Measurements from ENCODE around the gene ATG16L2. TPM values are rescaled to one million over a fixed set of nuclear protein-coding genes. Genes with fewer than 3 reads are reported as not detected.

The ATG16L2 gene
- total and polyA plus RNA-seq, 9 of the 15 experiments (the other 6 are each of a cell fraction or from before 2014, with no cell fraction given), result 0.18 to 11.2 (median 6.2) TPM

GRCh38 chr11:72776117-72776843 is 37.9 kb upstream of the ATG16L2 start (continued):
- peak; percentile 35; the same call in 1 of the 2 replicates for TF ChIP-seq E2F3 (CRISPR knock-in tag; IDR thresholded peaks at IDR 0.05)
- TF ChIP-seq MEF2D (tag; conservative IDR thresholded peaks at IDR 0.05; ENCODE audit: low read depth), result 0 out of 2 replicates have a peak, but pooled peaks have one; percentile 21
- TF ChIP-seq DMBX1 (CRISPR knock-in tag; IDR thresholded peaks at IDR 0.05; ENCODE audit: borderline replicate concordance), result peak; percentile 91
- TF ChIP-seq HDAC3 (IDR thresholded peaks at IDR 0.05; ENCODE audit: borderline replicate concordance, partially characterized antibody), result no peak
- TF ChIP-seq SMAD3 (CRISPR knock-in tag; conservative IDR thresholded peaks at IDR 0.05), result no peak
- TF ChIP-seq RNF2 (IDR thresholded peaks at IDR 0.05), result peak; percentile 77
- 0 out of 2 replicates have a peak, but pooled peaks have one; percentile 11 for TF ChIP-seq ZNF239 (CRISPR knock-in tag; IDR thresholded peaks at IDR 0.05)
- TF ChIP-seq PPARD (CRISPR knock-in tag; IDR thresholded peaks at IDR 0.05), result no peak
- TF ChIP-seq THRB (CRISPR knock-in tag; conservative IDR thresholded peaks at IDR 0.05), result peak; percentile 70
- TF ChIP-seq, protein P1, sequence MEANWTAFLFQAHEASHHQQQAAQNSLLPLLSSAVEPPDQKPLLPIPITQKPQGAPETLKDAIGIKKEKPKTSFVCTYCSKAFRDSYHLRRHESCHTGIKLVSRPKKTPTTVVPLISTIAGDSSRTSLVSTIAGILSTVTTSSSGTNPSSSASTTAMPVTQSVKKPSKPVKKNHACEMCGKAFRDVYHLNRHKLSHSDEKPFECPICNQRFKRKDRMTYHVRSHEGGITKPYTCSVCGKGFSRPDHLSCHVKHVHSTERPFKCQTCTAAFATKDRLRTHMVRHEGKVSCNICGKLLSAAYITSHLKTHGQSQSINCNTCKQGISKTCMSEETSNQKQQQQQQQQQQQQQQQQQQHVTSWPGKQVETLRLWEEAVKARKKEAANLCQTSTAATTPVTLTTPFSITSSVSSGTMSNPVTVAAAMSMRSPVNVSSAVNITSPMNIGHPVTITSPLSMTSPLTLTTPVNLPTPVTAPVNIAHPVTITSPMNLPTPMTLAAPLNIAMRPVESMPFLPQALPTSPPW (CRISPR knock-in tag; IDR thresholded peaks at IDR 0.05), result peak; percentile 60
- TF ChIP-seq SRF (CRISPR knock-in tag; IDR thresholded peaks at IDR 0.05), result peak in 1 of 2 experiments; percentile 44; a peak in 2 of 4 replicates
- no peak for TF ChIP-seq TGIF2 (CRISPR knock-in tag; IDR thresholded peaks at IDR 0.05)
- no peak for TF ChIP-seq ZNF830 (CRISPR knock-in tag; IDR thresholded peaks at IDR 0.05)
- TF ChIP-seq ZKSCAN1 (IDR thresholded peaks at IDR 0.05; ENCODE audit: low read depth, low read length), result peak; percentile 63
- no peak for TF ChIP-seq ZNF224 (CRISPR knock-in tag; IDR thresholded peaks at IDR 0.05)
- TF ChIP-seq ELF2 (CRISPR knock-in tag; IDR thresholded peaks at IDR 0.05), result peak; percentile 35; the same call in 1 of the 2 replicates
- TF ChIP-seq KLF16 (IDR thresholded peaks at IDR 0.05), result peak; percentile 67; the same call in 1 of the 2 replicates
- peak; percentile 70; the same call in 1 of the 2 replicates for TF ChIP-seq ZEB2 (IDR thresholded peaks at IDR 0.05)
- TF ChIP-seq, protein P2, sequence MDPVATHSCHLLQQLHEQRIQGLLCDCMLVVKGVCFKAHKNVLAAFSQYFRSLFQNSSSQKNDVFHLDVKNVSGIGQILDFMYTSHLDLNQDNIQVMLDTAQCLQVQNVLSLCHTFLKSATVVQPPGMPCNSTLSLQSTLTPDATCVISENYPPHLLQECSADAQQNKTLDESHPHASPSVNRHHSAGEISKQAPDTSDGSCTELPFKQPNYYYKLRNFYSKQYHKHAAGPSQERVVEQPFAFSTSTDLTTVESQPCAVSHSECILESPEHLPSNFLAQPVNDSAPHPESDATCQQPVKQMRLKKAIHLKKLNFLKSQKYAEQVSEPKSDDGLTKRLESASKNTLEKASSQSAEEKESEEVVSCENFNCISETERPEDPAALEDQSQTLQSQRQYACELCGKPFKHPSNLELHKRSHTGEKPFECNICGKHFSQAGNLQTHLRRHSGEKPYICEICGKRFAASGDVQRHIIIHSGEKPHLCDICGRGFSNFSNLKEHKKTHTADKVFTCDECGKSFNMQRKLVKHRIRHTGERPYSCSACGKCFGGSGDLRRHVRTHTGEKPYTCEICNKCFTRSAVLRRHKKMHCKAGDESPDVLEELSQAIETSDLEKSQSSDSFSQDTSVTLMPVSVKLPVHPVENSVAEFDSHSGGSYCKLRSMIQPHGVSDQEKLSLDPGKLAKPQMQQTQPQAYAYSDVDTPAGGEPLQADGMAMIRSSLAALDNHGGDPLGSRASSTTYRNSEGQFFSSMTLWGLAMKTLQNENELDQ (CRISPR knock-in tag; IDR thresholded peaks at IDR 0.05; ENCODE audit: borderline replicate concordance), result no peak
- TF ChIP-seq RB1 (IDR thresholded peaks at IDR 0.05; ENCODE audit: low read depth), result no peak

All from K562 (cell line).